Glomerular visceral epithelial cell (primary cell): ENCODE measurements around the gene AP5Z1.
A peak's percentile ranks its signal among the peaks of the same experiment; 100 is the strongest.
"Not testable (repeated sequence)": the region's sequence is repeated elsewhere in the genome, so short reads cannot be mapped to it uniquely, and the experiment has no call there.

ENCODE experiments used
- DNase-seq: peaks from one replicate; pipeline ENCODE4 v3.0.0-alpha.2; 2016; ENCODE audit errors: extremely low spot score

The AP5Z1 gene

DNA sequence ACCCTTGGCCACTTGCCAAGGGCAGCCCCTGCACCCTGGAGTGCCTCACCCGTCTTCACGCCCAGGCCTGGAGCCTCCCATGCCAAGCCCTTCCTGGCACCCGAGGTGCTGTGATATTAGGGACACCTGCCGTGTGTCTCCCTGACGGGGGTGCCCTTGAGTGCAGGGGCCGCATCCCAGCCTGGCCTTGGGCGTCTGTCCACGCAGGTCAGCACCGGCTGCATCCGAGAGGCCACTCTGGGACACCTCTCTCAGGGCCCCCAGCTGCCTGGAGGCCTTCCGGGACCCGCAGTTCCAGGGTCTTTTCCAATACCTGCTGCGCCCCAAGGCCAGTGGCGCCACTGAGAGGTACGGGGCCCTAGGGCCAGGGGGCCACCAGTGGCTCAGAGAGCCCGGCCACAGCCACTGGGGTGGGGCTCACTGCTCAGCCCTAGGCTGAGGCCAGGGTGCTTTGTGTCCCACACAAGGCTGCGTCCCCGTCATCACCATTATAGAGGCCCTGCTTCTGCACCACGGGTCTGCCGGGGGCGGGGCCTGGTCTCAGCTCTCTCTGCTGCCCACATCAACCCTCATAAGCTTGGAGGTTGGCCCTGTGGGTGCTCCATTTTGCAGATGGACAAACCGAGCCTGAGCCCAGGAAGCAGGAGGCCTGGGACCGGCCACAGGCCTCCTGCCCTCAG is 12.7 kb downstream of the AP5Z1 start:
- DNase-seq: no peak

GRCh38 chr7:4788627-4789189 is 13.3 kb downstream of the AP5Z1 start:
- DNase-seq: no peak

DNA sequence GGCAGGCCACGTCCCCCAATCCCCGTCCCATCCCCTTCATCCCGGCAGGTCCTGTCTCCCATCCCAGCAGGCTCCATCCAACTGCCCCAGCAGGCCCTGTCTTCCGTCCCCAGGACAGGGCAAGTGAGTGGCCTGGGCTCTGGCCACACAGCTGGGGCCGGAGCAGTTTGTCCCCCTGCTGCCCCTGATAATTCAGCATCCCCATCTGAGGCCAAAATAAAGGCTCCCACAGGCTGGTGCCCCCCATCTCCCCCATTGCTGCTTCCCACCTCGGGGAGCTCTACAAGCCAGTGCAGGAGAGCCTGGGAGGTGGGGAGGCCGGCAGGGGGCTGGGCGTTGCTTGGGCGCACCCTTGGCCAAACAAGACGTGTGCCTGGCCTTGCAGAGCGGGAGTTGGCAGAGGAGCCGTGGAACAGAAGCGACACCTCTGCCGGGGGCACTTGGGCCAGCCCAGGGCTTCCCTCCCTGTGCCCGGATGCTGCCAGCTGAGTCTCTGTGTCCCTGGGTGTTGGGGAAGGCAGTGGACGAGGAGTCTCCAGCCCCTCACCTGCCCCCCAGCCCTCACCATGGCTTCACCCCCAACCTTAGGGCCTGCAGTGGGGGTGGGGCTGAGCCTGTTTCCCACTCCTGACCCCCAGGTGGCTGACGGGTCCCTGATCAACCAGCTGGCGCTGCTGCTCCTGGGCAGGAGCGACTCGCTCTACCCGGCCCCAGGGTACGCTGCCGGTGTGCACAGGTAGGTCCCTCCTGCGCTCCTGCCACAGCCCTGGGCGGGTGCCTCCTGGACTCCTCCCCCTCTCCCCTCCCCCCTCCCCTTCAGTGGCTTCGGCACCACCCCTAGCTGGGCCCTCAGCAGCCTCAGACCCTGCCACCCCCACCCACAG is 14.0 kb downstream of the AP5Z1 start:
- no peak for DNase-seq

DNA sequence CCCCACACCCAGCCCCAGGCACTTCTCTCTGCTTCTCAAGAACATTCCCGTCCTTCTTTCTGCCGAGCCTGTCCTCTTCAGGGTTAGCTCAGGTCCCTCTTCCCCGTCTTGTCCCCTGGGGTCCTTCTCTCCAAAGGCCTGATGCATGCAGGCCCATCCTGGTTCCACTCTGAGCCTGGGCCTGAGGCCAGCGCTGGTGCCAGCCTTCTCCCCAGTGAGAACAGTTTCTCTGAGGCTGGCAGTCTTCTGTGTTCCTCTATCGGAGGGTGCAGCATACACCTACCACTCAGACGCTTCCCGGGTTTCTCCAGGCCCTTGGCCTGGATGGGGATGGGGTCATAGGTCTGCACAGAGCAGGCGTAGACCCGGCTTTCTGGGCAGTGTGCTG is 14.6 kb downstream of the AP5Z1 start:
- no peak for DNase-seq

DNA sequence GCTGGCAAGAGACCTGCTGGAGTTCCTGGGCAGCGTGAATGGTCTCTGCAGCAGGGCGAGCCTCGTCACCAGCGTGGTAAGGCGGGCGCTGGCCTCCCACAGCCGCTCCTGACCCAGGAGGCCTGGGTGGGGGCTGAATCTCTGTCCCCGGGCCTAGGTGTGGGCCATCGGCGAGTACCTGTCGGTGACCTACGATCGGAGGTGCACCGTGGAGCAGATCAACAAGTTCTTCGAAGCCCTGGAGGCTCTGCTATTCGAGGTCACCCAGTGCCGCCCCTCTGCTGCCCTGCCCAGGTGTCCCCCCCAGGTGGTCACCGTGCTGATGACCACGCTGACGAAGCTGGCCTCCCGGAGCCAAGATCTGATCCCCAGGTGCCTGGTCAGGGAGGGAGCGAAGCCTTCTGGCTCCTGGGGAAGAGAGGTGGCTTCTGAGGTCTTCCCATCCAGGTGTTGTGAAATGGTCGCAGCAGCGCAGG is 15.1 kb downstream of the AP5Z1 start:
- DNase-seq: no peak

- DNase-seq: no peak
These were observed 15.8 kb downstream of the AP5Z1 start for GRCh38 chr7:4791101-4791737.

GRCh38 chr7:4791738-4792536 is 16.5 kb downstream of the AP5Z1 start:
- no peak for DNase-seq

DNA sequence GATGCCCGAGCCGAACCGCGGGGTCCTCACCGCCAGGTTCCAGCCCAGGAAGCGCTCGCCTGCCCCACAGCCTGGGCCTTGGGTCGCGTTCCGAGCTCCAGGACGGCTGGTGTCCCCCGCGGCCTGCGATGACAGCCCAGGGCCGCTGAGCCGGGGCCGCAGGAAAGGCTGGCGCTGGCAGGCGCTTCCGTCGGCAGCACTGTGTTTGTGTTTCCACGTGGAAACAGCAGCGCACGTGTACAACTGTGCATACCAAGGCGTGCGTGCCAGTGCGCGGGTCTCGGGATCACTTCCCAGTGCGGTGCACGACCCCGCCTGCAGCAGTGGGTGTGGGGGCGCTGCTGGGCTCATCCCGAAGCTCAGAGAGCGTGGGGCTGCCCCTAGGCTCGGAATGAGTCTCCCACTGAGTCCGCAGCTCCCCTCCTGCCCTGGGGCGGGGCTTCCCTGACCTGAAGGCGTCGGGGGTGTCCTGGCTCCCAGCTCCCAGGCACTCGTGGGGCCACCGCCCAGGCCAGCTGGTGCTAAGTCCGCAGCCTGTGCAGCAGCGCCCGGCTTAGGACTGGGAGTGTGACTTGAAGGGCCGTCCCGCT is 17.2 kb downstream of the AP5Z1 start:
- no peak for DNase-seq

GRCh38 chr7:4793385-4793993 is 18.1 kb downstream of the AP5Z1 start:
- not testable (repeated sequence) for DNase-seq

DNA sequence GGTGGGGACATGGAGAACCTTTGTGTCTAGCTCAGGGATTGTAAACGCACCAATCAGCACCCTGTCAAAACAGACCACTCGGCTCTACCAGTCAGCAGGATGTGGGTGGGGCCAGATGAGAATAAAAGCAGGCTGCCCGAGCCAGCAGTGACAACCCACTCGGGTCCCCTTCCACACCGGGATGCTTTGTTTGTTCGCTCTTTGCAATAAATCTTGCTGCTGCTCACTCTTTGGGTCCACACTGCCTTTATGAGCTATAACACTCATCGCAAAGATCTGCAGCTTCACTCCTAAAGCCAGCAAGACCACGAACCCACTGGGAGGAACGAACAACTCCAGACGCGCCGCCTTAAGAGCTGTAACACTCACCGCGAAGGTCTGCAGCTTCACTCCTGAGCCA is 18.7 kb downstream of the AP5Z1 start:
- DNase-seq: not testable (repeated sequence)

GRCh38 chr7:4794591-4795350 is 19.3 kb downstream of the AP5Z1 start:
- peak; percentile 61 for DNase-seq

- no peak for DNase-seq
These were observed 21.0 kb downstream of the AP5Z1 start for GRCh38 chr7:4796453-4796852.

DNA sequence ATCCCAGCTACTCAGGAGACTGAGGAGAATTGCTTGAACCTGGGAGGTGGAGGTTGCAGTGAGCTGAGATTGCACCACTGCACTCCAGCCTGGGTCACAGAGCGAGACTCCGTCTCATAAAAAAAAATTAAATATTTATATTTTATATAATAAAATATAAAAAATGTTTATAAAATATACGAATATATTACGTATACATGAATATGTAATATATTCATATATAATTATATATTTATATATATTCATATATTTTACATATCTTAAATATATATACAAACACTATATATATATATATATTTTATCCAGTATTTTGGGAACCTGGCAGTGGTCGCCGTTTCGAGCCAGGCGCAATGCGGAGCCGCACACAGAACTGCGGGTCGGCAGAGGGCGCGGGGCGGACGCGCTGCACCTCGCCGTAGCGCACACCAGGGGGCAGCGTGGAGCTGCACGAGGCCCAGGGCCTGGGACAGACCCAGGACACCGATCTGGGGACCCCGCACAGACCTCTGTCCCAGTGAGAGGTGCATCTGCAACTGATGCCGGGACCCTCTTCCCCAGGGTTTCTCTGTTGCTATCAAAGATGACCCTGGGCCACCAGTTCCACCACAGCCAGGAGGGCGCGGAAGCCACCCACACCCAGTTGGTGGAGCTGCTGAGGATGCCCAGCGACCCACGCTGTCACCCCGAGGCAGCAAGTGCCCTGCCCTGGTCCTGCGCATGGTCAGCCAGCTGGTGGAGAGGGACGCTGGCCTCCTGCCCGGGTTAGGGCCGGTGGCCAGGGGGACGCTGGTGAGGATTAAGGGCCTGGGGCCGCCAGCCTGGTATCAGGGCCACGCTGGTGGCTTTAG is 22.7 kb downstream of the AP5Z1 start:
- peak; percentile 33 for DNase-seq

DNA sequence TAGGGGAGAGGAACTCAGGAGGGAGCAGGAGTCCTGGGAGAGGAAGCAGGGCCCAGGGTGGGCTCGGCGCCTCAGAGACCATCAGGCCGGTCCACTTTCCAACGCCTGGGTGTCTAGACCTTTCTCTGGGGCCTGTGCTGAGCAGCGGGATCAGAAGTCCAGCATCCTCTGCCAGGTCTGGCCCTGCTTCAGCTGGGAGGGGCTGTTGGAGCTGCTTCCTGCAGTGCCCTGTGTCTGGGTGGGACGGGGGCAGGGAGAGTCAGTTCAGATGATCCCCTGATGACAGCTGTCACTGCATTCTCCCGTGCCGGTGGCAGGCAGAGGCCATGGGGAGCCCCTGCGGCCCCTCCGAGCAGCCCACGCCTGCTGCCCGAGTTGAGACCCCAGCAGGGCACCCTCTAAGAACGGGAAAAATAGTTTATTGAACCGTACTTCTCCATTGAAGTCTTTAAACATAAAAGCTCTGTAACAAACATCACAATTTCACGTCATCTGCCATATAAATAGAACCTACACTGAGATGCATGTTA is 23.3 kb downstream of the AP5Z1 start:
- DNase-seq: no peak

DNA sequence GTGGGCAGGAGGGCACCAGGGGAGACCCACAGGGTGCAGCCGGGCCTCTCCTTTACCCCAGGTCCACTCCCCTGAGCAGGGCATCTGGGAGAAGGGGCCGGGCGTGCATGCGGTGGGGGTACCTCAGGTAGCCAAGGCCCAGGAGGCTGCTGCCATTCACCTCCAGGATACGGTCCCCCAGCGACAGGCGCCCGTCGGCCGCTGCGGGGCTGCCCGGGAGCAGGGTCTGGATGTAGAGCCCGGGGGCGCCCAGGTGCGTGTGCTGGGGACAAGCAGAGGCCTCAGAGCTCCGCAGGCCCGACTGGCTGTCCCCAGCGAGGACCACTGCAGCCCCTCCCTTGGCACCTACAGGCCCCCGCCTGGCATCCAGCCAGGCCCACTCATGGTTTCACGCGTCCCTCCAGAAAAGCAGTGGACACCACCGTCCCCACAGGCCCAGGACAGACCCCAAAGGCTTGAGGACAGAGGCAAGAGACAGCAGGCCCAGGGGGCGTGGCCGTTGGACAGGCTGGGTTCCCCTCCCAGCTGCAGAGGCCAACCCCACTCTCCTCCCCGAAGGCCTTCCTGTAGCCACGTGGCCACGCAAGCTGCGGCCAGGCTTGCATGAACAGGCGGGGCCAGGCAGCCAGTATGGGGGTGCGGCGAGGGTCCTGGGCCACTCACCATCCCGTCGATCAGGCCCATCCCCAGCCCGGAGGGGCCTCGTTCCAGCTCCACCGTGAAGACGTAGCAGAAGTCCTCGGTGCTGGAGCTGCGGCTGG is 24.3 kb downstream of the AP5Z1 start:
- DNase-seq: no peak

GRCh38 chr7:4800487-4800886 is 25.1 kb downstream of the AP5Z1 start:
- no peak for DNase-seq

- DNase-seq: no peak
These were observed 25.8 kb downstream of the AP5Z1 start for GRCh38 chr7:4800926-4801838.
